NCI-H146 (cell line): ENCODE data around the gene PRIMPOL.
"Not testable (repeated sequence)": the region's sequence is repeated elsewhere in the genome, so short reads cannot be mapped to it uniquely, and the experiment has no call there.

ENCODE experiments used
- DNase-seq: peaks from one replicate; lab custom pipeline; 2025; lab: John Stamatoyannopoulos, UW

Gene PRIMPOL

DNA sequence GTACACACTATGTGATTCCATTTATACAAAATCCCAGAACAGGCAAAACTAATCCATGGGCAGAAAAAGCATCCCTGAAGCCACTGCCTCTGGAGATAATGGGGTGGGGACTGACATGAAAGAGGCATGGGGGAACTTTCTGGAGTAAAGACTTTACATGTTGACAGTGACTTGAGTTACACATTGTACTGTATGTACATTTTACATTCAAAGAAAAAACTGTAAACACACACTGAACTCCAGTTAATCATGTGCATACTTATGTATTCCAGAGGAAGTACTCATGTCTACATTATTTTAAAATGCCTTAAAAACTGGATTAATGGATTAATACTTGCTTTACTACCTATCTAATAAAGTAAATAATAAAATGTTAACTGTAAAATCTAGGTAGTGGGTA is 62.8 kb downstream of the PRIMPOL start:
- DNase-seq: no peak

GRCh38 chr4:184713887-184714286 is 64.3 kb downstream of the PRIMPOL start:
- DNase-seq: no peak

DNA sequence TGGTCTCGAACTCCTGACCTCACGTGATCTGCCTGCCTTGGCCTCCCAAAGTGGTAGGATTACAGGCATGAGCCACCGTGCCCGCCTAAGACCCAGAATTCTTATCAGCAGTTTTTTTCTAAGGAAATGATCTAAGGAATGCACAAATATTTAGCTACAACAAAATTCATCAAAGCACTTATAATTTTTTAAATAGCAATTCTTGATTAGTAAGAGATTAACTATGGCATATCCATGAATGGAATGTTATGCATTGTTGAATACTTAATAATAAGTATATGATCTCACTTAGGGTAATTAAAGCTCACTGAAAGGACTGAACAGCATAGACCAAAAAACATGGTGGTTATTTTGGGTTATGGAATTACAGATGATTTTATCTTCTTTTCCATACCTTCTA is 66.0 kb downstream of the PRIMPOL start:
- DNase-seq: no peak

- no peak for DNase-seq
Observed at GRCh38 chr4:184719407-184719806, 69.9 kb downstream of the PRIMPOL start.

- DNase-seq: no peak
Observed at GRCh38 chr4:184721254-184721653, 71.7 kb downstream of the PRIMPOL start.

DNA sequence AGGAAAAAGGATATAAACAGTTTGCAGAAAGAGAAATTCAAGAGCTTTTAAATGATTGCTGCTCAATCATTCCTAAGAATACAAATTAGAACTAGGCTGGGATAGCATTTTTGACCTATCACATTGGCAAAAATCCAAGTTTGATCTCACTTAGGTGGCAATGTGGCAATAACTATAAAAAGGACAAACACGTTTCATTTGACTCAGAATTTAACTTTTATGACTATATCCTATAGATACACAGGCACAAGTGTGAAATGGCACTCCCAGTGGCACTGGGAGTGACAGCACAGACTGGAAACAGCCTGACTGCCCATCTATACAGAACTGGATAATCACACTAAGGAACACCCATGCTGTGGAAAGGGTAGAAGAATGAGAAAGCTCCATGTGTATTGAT is 73.3 kb downstream of the PRIMPOL start:
- no peak for DNase-seq

DNA sequence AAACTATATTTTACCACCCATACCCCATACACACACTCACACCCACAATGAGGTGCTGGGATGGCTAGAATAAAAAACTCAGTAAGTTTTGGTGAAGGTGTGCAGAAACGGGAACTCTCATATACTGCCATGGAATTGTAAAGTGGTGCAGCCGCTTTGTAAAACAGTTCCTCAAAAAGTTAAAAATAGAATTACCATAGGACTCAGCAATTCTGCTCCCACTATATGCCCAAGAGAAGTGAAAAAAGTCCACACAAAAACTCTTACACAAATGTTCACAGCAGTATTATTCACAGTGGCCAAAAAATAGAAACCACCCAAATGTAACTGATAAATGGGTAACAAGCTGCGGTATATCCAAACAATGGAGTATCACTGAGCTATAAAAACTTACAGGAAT is 77.9 kb downstream of the PRIMPOL start:
- DNase-seq: no peak

GRCh38 chr4:184728858-184729257 is 79.3 kb downstream of the PRIMPOL start:
- no peak for DNase-seq

- no peak for DNase-seq
Observed at GRCh38 chr4:184729946-184730345, 80.4 kb downstream of the PRIMPOL start.

- peak; percentile 2 for DNase-seq
Observed at GRCh38 chr4:184731056-184731455, 81.5 kb downstream of the PRIMPOL start.

DNA sequence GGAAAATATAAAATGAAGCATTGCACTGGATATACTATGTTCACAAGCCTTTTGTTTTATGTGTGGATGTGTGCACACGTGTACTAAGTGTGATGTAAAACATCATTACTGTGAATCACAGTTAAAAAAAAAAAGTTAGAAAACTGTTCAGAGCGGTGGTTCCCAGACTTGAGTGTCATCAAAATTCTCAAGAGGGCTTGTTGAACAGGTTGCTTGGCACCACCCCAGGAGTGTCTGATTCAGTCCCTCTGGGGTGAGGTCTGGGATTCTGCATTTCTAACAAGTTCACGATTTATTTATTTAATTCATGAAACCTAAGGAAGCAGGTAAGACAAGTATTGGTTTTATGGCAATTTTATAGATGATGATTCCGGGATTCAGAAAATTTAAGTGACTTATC is 82.6 kb downstream of the PRIMPOL start:
- DNase-seq: no peak

DNA sequence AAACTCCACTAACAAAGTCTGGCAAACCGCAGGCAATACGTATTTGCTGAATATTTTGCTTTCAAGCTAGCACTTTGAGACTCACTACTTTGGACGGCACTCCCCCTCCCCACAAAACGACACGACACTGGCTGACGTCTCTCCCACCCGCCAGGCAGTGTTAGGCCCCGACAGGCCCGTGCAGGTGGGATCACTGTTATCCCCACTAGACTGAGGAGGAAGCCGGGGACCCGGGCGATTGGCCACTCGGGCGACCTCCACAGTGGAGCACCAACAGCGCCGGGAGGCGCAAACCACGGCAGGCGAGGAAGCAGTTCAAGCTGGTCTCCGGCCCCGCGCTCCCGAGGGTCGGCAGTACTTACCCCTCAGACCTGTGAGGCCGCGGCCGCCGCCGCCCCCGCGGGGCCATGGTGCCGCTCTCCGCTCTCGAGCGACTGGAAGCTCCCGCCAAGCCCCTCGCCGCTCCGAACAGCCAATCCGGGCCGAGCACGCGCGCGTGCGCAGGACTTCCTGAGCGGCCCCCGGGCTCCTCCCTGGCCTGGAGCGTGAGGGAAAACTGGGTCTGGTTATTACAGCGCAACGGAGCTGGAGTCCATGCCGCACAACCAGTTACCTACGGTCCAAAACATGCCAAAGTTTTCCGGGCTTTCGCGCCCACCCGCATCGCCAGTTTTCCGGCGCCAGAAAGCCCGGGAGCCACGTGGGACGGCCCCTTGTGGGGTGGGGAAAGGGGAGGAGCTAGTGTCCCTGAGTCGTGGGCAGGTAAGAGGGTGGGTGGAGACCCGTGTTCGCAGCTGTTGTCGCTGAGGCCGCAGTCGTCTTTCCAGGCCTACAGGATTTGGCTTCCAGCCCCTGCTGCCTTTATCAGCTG is 84.4 kb downstream of the PRIMPOL start, which contains the start of gene CENPU:
Gene CENPU (minus strand): TSS at position 443 of the 871 bp plus-strand sequence. CDS start 34 bp downstream, at position 409.
- DNase-seq: peak; percentile 96

DNA sequence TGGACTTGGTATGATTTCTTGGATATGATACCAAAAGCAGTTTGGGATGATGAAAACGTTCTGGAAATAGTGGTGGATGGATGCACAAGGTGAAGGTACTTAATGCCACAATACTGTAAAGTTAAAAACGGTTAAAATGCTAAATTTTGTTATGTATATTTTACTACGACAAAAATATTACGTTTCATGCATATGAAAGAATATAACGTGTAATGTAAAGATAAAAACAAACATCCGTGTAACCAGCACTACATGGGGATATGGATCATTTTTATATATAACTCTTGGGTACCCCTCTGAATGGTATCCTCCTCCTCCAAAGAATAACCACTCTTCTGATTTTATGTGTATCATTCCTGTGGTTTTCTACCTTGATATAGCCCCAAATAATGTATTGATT is 85.2 kb downstream of the PRIMPOL start:
- DNase-seq: no peak

- not testable (repeated sequence) for DNase-seq
Observed at GRCh38 chr4:184739575-184739974, 90.0 kb downstream of the PRIMPOL start.

GRCh38 chr4:184740980-184741391 is 91.4 kb downstream of the PRIMPOL start:
- no peak for DNase-seq

DNA sequence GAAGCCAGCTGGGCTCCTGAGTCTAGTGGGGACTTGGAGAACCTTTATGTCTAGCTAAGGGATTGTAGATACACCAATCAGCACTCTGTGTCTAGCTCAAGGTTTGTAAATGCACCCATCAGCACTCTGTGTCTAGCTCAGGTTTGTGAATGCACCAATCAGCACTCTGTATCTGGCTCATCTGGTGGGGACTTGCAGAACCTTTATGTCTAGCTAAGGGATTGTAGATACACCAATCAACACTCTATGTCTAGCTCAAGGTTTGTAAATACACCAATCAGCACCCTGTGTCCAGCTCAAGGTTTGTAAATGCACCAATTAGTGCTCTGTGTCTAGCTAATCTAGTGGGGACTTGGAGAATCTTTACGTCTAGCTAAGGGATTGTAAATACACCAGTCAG is 92.1 kb downstream of the PRIMPOL start:
- DNase-seq: not testable (repeated sequence)

DNA sequence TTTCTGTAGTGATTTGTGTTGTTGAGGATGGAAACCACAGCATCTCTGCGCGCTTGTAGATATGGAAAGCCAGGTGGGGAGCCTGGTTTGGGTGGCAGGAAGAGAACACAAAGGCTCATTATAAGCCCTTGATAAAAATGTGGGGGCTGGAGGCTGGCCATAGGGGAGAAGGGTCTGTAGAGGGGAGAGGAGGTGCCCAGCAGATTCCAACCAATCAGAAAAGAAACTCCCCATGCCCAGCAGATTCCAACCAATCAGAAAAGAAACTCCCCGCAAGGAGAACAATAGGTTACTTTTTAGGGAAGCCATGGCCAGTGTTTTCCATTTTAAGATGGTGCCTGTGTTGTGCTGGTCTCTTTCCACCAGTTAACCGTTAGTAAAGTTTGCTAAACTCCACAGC is 94.1 kb downstream of the PRIMPOL start:
- no peak for DNase-seq

DNA sequence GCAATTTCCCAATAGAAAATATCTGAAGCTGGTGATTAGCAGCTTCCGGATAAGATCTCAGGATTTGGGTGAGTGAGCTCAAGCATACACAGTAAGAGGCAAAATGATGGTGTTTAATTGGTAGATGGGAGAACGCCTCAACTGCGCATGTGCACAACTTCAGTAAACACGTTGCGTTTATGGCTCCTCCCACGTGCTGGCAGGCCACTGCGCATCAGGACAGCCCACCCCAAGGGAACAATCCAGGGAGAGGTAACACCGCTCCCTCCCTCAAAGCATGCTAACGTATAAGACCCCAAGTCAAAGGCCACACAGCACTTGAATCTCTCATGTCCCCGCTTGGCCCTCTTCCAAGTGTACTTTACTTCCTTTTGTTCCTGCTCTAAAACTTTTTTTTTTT is 94.7 kb downstream of the PRIMPOL start:
- DNase-seq: peak; percentile 18
